Psoas muscle (tissue), 8 donors: ENCODE measurements around the gene CDK14. TPM values are rescaled to one million over a fixed set of nuclear protein-coding genes. Genes with fewer than 3 reads are reported as not detected.

Experiments
- ATAC-seq, 4 donors: fragments of 200-7000 bp; cut with Tn5 transposase; one replicate each; pipeline ENCODE4 v1.9.1; 2020; ENCODE audit warnings: moderate library complexity in 3 of 4, mild to moderate bottlenecking in 2 of 4
- DNase-seq, 2 donors: peaks; one replicate each; pipeline ENCODE4 v3.0.0-alpha.2; 2020
- H3K27ac ChIP-seq: fragments of 200-600 bp; one replicate; pipeline ENCODE4 v1.8.0; 2022
- H3K27me3 ChIP-seq, 3 donors: fragments of 200-600 bp in 1 of 3; one replicate each; pipeline versions ENCODE4 v1.6.1 to v1.8.0; 2013 to 2022; ENCODE audit warnings: low read length in 2 of 3, mild to moderate bottlenecking in 2 of 3, moderate library complexity in 1 of 3; ENCODE audit not compliant: insufficient read depth in 3 of 3
- H3K36me3 ChIP-seq, 2 donors: fragments of 200-600 bp in 1 of 2; one replicate each; pipeline versions ENCODE4 v1.6.1 to v1.8.0; 2013 to 2022; ENCODE audit warnings: low read depth in 1 of 2, mild to moderate bottlenecking in 1 of 2, moderate library complexity in 1 of 2; ENCODE audit not compliant: insufficient read depth in 1 of 2
- H3K4me1 ChIP-seq: fragments of 200-600 bp; one replicate; pipeline ENCODE4 v1.8.0; 2022
- H3K4me3 ChIP-seq: fragments of 200-600 bp; one replicate; pipeline ENCODE4 v1.8.0; 2022; ENCODE audit warnings: mild to moderate bottlenecking
- H3K9me3 ChIP-seq: fragments of 200-600 bp; one replicate; pipeline ENCODE4 v1.8.0; 2022
- WGBS, 3 donors: extraction: QIAGEN DNeasy Blood & Tissue Kit; methylation state at CpG; one replicate each; pipeline versions ENCODE4 v1.1.6 to v1.1.7; 2013; 5-methylcytosine and 5-hydroxymethylcytosine counted together
- intact Hi-C, 2 donors: fragments of 100-400 bp; cut with DNase I; formaldehyde crosslinking; loops; one replicate each; pipeline versions ENCODE4 v1.11.0 to v1.14.2; 2022
- polyA plus RNA-seq, 3 donors: library from polyadenylated mRNA; stranded (reverse); fragments of 200-250 nt; gene quantifications; one replicate each; pipeline ENCODE4 v1.2.3, GENCODE V29; 2013
- total RNA-seq, 4 donors: library from RNA; stranded (reverse); fragmentation: NEBNext Ultra II Directional in 2 of 4; extraction: Animal tissue kit (Norgen Biotek cat#: 25700) in 2 of 4; gene quantifications; one replicate each; pipeline versions ENCODE4 v1.2.1 to v1.2.4, GENCODE V29; 2021 to 2023
- TF ChIP-seq, protein P1 (sequence below): fragments of 200-600 bp; IDR thresholded peaks from one replicate; pipeline ENCODE4 v1.8.0; 2022; ENCODE audit warnings: antibody characterized with exemption
- donor health status: healthy with polysubstance abuse.
- donor health status: DM: no; HTN: no; CAD: no; lungs with moderate emphysema.
- donor health status: Bipolar disorder and iron deficiency.
- donor health status: healthy.
- donor health status: DM: yes; HTN: yes; CAD: no.
- donor health status: DM: no; HTN: no; CAD: no.
- donor health status: DM: no; HTN: no; CAD: no.
- donor health status: DM: yes; HTN: yes; CAD: no.

CDK14 gene
- total and polyA plus RNA-seq, 7 donors: 1.7 to 16.6 (median 10.6) TPM

GRCh38 chr7:90824386-90825307 lies 228.5 kb downstream of the CDK14 start:
- WGBS, 3 donors: 53 to 69% (median 66%) methylated on average over 5 of the region's 5 CpGs
- Histone ChIP-seq H3K9me3 (no peaks in the 10 kb centered on the region), H3K4me3 (no peak overlapping the region), H3K27ac (no peak overlapping the region), H3K4me1 (peaks cover 6% of the 10 kb centered on the region), H3K36me3 (no peaks in the 10 kb centered on the region), H3K27me3 (no peaks in the 10 kb centered on the region)
- TF ChIP-seq, protein P1, sequence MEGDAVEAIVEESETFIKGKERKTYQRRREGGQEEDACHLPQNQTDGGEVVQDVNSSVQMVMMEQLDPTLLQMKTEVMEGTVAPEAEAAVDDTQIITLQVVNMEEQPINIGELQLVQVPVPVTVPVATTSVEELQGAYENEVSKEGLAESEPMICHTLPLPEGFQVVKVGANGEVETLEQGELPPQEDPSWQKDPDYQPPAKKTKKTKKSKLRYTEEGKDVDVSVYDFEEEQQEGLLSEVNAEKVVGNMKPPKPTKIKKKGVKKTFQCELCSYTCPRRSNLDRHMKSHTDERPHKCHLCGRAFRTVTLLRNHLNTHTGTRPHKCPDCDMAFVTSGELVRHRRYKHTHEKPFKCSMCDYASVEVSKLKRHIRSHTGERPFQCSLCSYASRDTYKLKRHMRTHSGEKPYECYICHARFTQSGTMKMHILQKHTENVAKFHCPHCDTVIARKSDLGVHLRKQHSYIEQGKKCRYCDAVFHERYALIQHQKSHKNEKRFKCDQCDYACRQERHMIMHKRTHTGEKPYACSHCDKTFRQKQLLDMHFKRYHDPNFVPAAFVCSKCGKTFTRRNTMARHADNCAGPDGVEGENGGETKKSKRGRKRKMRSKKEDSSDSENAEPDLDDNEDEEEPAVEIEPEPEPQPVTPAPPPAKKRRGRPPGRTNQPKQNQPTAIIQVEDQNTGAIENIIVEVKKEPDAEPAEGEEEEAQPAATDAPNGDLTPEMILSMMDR: no peak
- DNase-seq (no peak), ATAC-seq (no peak)
- intact Hi-C loops: no loop called here

DNA sequence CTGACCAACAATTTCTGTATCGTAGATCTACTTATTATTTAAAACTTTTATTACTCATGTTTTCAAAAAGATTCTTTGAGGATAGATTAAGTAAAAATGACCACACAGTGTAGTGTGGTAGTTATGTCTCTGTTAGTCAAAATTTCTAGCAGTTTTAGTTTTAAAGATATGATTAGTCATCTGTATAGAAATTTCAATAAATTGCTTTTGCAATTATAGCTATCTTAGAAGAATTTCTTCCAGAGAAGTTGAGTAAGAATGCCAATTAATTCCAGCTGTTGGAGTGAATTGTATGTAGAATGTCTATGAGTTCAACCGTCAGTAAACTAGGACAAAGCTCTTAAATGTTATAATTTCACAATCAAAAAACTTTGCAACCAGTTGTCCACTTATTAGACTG lies 229.7 kb downstream of the CDK14 start:
- no peak overlapping the region for H3K27ac ChIP-seq
- no peaks in the 10 kb centered on the region for H3K27me3 ChIP-seq
- H3K36me3 ChIP-seq: no peaks in the 10 kb centered on the region
- H3K9me3 ChIP-seq: no peaks in the 10 kb centered on the region
- WGBS, 3 donors: 61 to 83% (median 79%) methylated on average over 2 of the region's 2 CpGs
- peaks cover 6% of the 10 kb centered on the region for H3K4me1 ChIP-seq
- ATAC-seq (no peak), DNase-seq (no peak)
- intact Hi-C loops: no loop called here
- TF ChIP-seq, protein P1: no peak
- no peak overlapping the region for H3K4me3 ChIP-seq

GRCh38 chr7:90828601-90829000 lies 232.5 kb downstream of the CDK14 start:
- ATAC-seq (no peak), DNase-seq (no peak)
- intact Hi-C loops: no loop called here
- Histone ChIP-seq H3K4me3 (no peak overlapping the region), H3K4me1 (peaks cover 6% of the 10 kb centered on the region), H3K27ac (no peak overlapping the region), H3K9me3 (no peaks in the 10 kb centered on the region), H3K27me3 (no peaks in the 10 kb centered on the region), H3K36me3 (no peaks in the 10 kb centered on the region)
- TF ChIP-seq, protein P1: no peak
- WGBS, 3 donors: 94 to 97% (median 94%) methylated on average over 3 of the region's 3 CpGs

DNA sequence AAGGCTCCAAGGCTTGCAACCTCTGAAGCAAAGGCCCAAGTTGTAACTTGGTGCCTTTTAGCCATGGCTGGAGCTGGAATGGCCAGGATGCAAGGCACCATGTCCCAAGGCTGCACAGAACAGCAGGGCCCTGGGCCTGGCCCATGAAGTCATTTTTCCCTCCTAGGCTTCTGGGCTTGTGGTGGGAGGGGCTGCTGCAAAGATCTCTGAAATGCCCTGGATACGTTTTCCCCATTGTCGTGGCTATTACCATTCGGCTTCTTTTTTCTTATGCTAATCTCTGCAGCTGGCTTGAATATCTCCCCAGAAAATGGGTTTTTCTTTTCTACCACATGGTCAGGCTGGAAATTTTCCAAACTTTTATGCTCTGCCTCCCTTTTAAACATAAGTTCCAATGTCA lies 234.2 kb downstream of the CDK14 start:
- intact Hi-C loops: no loop called here

More for the DNA sequence above, 234.2 kb downstream of the CDK14 start:
- DNase-seq (no peak), ATAC-seq (no peak)
- H3K4me1 ChIP-seq: no peaks in the 10 kb centered on the region
- WGBS, 3 donors: 58 to 68% (median 65%) methylated on average over 3 of the region's 3 CpGs
- no peaks in the 10 kb centered on the region for H3K9me3 ChIP-seq
- H3K4me3 ChIP-seq: no peak overlapping the region
- H3K27ac ChIP-seq: no peak overlapping the region
- H3K27me3 ChIP-seq: no peaks in the 10 kb centered on the region
- TF ChIP-seq, protein P1: no peak
- no peaks in the 10 kb centered on the region for H3K36me3 ChIP-seq
